ENCODE measurements around the gene HOXD4.

GRCh38 chr2:176106581-176107539 is 44.5 kb upstream of the HOXD4 start, which contains the start of gene HOXD11:
- TF ChIP-seq CTCF (IDR thresholded peaks at IDR 0.05) (no peak), POLR2A (IDR thresholded peaks at IDR 0.05) (peak; percentile 15)

Data from transverse colon (tissue), 3 donors.